GM21526 (cell line): Measurements from ENCODE around the gene TEX22.

ENCODE experiments used
- ATAC-seq: cut with Tn5 transposase; IDR thresholded peaks from one replicate; pipeline ENCODE4 v1.9.1; 2021; ENCODE audit warnings: moderate library complexity; ENCODE audit not compliant: unreplicated experiment, low FRiP score

Gene TEX22

GRCh38 chr14:105436891-105437722 is 38.8 kb downstream of the TEX22 start:
- ATAC-seq: no peak

DNA sequence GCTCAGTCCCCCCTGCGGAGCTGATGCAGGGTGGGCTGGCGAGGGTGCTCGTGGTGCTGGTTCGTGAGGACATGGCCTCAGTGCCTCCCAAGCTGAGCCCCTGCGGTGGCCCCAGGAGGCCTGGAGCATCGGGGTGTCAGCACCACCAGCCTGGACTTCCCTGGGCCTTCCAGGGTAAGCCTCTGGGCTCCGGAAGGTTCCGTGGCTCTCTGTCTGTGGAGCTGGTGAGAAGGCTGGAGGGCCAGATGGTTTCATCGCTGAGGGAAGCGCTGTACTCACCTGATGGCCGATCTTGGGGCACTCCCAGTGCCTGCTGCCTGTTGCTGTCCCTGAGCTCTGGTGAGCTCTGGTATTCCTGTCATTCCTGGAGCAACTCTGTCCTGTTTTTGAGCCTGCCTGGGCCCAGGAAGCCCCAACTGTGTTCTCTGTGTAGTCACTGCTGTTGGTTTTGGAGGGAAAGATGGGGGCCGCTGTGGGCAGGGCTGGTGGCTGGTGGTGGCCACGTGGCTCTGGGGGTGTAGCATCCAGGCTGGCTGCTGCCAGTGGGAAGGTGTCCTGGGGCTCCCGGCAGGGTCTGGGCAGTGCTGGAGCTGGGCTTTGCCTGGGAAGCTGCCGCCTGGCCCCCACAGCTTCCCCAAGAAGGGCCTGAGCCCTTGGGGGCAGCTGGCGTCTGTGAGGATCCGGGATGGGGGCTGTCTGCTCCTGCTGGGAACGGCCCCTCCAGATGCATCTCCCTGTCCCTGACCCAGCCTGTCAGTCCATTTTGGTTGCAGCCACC is 39.6 kb downstream of the TEX22 start:
- ATAC-seq: no peak

- no peak for ATAC-seq
These were observed 40.8 kb downstream of the TEX22 start for GRCh38 chr14:105439179-105439578.

DNA sequence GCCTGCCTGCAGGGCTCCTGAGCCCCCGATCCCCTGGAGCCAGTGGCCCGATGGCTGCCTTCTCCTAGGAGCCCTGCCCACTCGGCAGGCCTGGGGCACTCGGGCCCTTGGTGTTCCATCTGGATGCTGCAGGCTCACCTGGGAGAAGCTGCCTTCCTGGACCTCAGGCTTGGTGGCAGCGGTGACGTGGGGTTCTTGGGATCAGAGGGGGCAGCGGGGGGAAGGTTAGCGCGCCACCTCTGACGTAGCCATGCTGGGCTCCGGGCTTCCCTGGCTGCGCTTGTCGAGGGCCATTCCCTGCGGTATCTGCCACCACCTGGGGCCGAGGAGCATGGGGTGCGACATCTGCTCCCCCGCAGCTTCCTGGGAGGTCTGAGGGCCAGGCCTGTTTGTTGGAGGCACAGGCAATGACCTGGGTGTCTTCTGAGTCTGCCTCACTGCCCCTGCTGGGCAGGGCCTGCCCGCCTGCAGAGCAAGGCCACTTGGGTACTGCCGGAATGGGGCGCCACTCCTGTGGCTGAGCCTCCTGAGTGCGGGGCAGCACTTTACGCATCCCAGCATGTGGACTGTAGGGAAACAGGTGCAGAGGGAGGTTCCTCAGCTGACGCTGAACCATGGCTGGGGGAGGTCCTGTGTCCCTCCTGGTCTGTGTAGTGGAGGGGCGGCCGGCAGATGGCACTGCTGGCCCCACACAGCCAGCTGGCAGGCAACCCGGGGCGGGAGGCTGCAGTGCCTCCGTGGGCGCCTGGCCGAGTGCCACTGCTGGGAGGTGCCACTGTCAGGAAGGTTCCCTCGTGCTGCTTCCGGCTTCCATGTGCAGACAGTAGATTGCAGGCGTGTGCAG is 41.6 kb downstream of the TEX22 start:
- no peak for ATAC-seq

GRCh38 chr14:105440554-105440900 is 42.2 kb downstream of the TEX22 start:
- ATAC-seq: no peak

DNA sequence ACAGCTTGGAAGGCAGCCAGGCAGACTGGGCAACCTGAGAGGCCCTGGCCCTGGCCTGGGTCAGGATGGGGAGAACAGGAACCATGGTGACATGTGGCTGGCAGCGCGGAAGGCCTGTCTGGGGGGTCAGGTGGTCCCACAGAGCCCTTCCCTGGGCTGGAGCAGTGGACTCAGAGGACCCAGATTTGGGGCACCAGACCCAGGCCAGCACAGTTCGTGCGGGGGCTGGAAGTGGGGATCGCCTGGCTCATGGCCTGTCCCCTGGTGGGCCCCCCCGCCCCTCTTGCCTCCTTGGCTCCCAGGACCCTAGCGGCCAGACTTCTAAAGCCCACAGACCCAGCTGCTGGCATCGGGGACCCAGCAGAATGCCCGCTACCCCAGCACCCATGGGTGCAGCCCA is 42.7 kb downstream of the TEX22 start:
- ATAC-seq: no peak

DNA sequence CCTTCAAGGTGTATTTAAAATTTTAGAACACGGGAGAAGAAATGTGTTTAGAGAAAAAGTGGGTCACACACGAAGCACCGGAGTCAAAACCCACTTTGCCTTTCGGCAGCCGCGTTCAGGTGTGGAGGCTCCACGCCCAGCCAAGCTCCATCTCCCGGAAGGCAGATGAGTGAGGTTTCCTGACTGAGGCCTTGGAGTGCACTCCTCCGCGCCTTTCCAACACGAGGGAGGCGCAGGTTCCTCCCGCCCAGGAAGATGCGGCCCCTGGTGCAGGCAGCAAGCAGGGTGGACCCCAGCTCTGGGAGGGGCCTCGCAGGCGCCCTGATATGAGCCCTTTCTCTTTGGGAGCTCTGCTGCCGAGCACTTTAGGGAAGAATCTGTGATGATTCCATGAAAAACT is 43.8 kb downstream of the TEX22 start:
- no peak for ATAC-seq

DNA sequence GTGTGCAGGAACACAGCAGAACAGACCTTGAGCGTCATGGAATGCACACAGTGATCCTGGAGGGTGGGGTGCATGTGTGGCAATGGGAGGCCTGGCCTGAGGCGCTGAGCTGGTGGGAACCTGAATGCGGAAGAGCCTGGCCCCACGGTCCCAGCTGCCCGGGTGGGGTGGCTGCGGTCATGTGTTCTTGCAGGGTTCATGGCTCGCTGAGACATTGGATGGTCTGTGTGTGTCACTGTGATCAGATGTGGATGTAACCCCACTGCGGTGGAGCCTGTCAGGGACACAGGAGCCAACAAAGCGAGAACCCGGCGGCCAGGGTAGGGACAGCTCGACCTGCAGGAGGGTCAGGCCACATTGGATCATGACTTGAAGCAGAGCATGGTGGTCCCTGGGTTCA is 44.5 kb downstream of the TEX22 start:
- no peak for ATAC-seq

DNA sequence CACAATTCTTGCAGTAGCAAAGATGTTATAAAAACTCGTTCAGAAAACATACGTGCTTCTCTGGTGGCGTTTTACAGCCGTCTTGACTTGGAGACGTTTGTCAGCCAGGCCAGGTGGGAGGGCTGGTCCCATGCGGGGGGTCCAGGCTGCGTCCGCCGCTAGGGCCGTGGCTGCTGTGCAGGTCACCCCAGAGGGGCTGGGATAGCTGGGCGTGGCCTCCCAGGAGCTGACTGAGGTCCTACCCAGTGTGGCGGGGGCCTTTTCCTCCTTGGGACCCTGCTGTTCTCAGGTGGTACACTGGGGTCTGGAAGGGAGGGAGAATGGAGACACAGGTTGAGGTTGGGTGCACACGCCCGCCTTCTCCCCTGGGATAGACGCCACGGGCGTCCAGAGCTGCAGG is 46.5 kb downstream of the TEX22 start:
- ATAC-seq: no peak

- no peak for ATAC-seq
These were observed 47.0 kb downstream of the TEX22 start for GRCh38 chr14:105445290-105445689.

GRCh38 chr14:105445901-105446845 is 47.8 kb downstream of the TEX22 start:
- no peak for ATAC-seq

GRCh38 chr14:105446971-105447370 is 48.6 kb downstream of the TEX22 start:
- ATAC-seq: no peak

- ATAC-seq: no peak
These were observed 49.6 kb downstream of the TEX22 start for GRCh38 chr14:105447651-105448640.

DNA sequence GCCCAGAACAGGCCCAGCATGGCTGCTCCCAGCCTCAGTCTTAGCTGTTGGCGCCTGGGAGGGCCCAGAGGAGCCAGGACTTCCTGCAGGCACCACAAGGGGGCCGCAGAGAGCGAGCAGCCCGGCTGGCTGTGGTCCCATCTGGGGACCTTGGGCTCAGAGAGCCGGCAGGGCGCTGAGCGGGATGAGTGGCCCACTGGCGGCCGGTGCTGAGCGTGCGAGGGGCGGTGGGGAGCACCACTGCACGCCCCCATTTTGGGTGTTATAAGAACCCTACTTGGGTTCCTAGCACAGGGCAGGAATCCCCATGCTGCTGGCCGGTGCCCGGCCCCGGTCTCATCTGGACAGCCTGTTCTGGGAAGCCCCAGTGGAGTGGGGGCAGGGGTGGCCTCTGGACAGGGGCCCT is 50.4 kb downstream of the TEX22 start:
- ATAC-seq: no peak

GRCh38 chr14:105449276-105450122 is 51.2 kb downstream of the TEX22 start:
- ATAC-seq: no peak

GRCh38 chr14:105450123-105450505 is 51.8 kb downstream of the TEX22 start:
- ATAC-seq: no peak

DNA sequence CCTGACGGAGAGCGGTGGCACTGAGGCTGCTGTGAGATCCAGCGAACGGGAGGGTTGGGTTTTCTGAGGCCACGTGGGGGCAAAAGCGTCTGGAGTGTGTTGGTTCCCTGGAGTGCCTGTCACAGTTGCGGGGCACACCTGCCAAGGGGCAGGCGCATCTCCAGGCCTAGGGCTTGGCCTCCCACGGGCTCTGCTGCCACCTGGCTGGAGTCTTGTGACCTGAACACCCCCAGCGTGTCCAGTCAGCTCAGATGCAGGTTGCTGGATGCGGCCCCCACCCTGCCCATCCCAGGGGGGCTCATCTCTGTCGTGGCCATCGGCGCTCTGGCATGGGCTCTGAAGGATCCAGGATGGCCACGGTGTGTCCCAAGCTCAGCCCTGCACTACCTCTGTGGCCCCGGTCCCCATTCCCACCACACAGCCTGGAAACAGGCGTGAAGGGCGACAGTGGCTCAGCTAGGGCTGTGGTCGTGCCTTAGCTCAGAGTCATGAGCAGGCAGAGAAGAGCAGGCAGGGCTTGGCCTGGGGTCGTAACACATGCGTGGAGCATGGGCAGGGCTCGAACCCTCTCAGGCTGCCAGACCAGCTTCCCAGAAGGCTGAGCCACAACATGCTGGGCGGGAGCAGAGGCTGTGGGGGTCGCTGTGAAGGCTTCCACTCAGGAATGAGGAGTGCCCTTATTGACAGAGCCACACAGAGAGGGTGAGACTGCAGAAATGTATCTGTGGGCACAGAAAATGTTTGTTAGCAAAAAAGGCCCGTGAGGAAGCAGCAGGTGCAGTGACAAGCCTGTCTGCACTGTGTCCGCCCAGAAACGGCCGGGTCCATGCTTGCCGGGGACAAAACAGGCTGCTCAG is 52.8 kb downstream of the TEX22 start:
- ATAC-seq: no peak
